K562 (cell line): Measurements from ENCODE around the gene CLIP4. TPM values are rescaled to one million over a fixed set of nuclear protein-coding genes. Genes with fewer than 3 reads are reported as not detected.

Experiments
- ATAC-seq: fragments of 200-7000 bp; cut with Tn5 transposase; 3 replicates; pipeline ENCODE4 v1.9.1; 2020; ENCODE audit warnings: moderate library complexity
- BruUV-seq: library from RNA; stranded (reverse); fragments of 400-500 nt; replicated peaks from 2 replicates; lab custom pipeline; 2021; lab: Mats Ljungman, UMichigan
- CTCF ChIA-PET: fragments of 300-600 bp; formaldehyde crosslinking; extraction: SDS; loops from one replicate; lab custom pipeline; 2021; ENCODE audit warnings: low intra/inter-chr PET ratio; lab: Yijun Ruan, JAX
- POLR2A ChIA-PET: fragments of 300-600, 350-650 bp; sonication (Branson Sonifier 250); formaldehyde crosslinking; extraction: SDS; loops from one replicate; lab custom pipeline; 2021; ENCODE audit warnings: antibody characterized with exemption, inconsistent platforms; lab: Yijun Ruan, JAX
- DNase-seq, 4 experiments: peaks; one replicate each; pipeline versions ENCODE4 v3.0.0 to v3.0.0-alpha.2; 2011 to 2018; ENCODE audit warnings: low spot score in 3 of 4, mixed read lengths in 3 of 4; ENCODE audit errors: extremely low read depth in 1 of 4
- FAIRE-seq: peaks from 2 replicates; lab custom pipeline; 2011; peaks lifted over from hg19 to GRCh38; lab: Jason Lieb, UNC
- H2AFZ ChIP-seq: 2 replicates; pipeline ENCODE4 v1.6.0; 2011; ENCODE audit warnings: low read depth, low read length, control low read depth, inconsistent platforms
- H3K27ac ChIP-seq: fragments of 200-600 bp; 3 replicates; pipeline ENCODE4 v1.8.0; 2011; ENCODE audit warnings: low read depth, mild to moderate bottlenecking, control low read depth, inconsistent platforms, low read length, moderate library complexity, mixed read lengths; ENCODE audit errors: extremely low read depth
- H3K27me3 ChIP-seq, 2 experiments: fragments of 300-600 bp in 1 of 2; 2 replicates in 1 of 2; 3 replicates in 1 of 2; pipeline versions ENCODE4 v1.6.0 to v1.8.0; 2011; ENCODE audit warnings: inconsistent platforms in 2 of 2, low read length in 2 of 2, mild to moderate bottlenecking in 1 of 2, mixed read lengths in 1 of 2, moderate library complexity in 1 of 2; ENCODE audit not compliant: control insufficient read depth in 2 of 2, insufficient read depth in 2 of 2
- H3K36me3 ChIP-seq: fragments of 300-600 bp; 3 replicates; pipeline ENCODE4 v1.8.0; 2011; ENCODE audit warnings: mild to moderate bottlenecking, low read length, inconsistent platforms; ENCODE audit not compliant: control insufficient read depth, insufficient read depth
- H3K4me1 ChIP-seq, 2 experiments: fragments of 200-600 bp in 1 of 2; replicated peaks in 1 of 2; 2 replicates in 1 of 2; 3 replicates in 1 of 2; pipeline versions ENCODE4 v1.5.1 to v1.8.0; 2011; ENCODE audit warnings: inconsistent platforms in 2 of 2, low read length in 2 of 2, mild to moderate bottlenecking in 1 of 2, mixed read lengths in 1 of 2, moderate library complexity in 1 of 2; ENCODE audit not compliant: control insufficient read depth in 2 of 2, insufficient read depth in 2 of 2
- H3K4me2 ChIP-seq: 2 replicates; pipeline ENCODE4 v1.6.1; 2011; ENCODE audit warnings: low read length, control low read depth, inconsistent platforms, mixed read lengths; ENCODE audit not compliant: insufficient read depth
- H3K4me3 ChIP-seq: fragments of 200-600 bp; sonication (generic), shearing (Covaris generic); 2 replicates; pipeline ENCODE4 v1.5.1; 2016; ENCODE audit warnings: control low read depth, inconsistent platforms
- H3K79me2 ChIP-seq: fragments of 200-600 bp; 3 replicates; pipeline ENCODE4 v1.8.0; 2011; ENCODE audit warnings: low read length, inconsistent platforms; ENCODE audit not compliant: control insufficient read depth, insufficient read depth
- H3K9ac ChIP-seq, 2 experiments: 2 replicates each; pipeline versions ENCODE4 v1.6.0 to v1.6.1; 2011; ENCODE audit warnings: low read depth in 2 of 2, low read length in 2 of 2, control low read depth in 1 of 2, inconsistent platforms in 1 of 2, mild to moderate bottlenecking in 1 of 2, mixed read lengths in 1 of 2; ENCODE audit not compliant: insufficient read depth in 1 of 2
- H3K9me1 ChIP-seq: one replicate; pipeline ENCODE4 v1.6.0; 2011; ENCODE audit warnings: inconsistent platforms, mild to moderate bottlenecking, low read length, moderate library complexity; ENCODE audit not compliant: control insufficient read depth, insufficient read depth
- H3K9me3 ChIP-seq: replicated peaks from 2 replicates; pipeline ENCODE4 v1.5.1; 2011; ENCODE audit warnings: low read depth, low read length, inconsistent platforms; ENCODE audit not compliant: control insufficient read depth, insufficient read depth
- H4K20me1 ChIP-seq: replicated peaks from 2 replicates; pipeline ENCODE4 v1.6.1; 2011; ENCODE audit warnings: low read length, inconsistent platforms, mixed read lengths; ENCODE audit not compliant: control insufficient read depth, insufficient read depth
- ARID3B ChIP-seq: fragments of 250-450 bp; sonication (Bioruptor Pico); IDR thresholded peaks from 2 replicates; pipeline ENCODE4 v1.4.0; 2020; ENCODE audit warnings: borderline replicate concordance
- BDP1 ChIP-seq: IDR thresholded peaks from 3 replicates; pipeline ENCODE4 v1.6.1; 2011; ENCODE audit not compliant: insufficient read length, insufficient read depth
- EP300 ChIP-seq: IDR thresholded peaks from 2 replicates; pipeline ENCODE4 v1.6.1; 2012; ENCODE audit warnings: low read length, improper control_type of control experiment
- ETV5 ChIP-seq: sonication (generic); formaldehyde crosslinking; IDR thresholded peaks from 2 replicates; pipeline ENCODE4 v1.4.0; 2020; ENCODE audit warnings: low read depth, mild to moderate bottlenecking, missing genetic modification reagents
- FOXK1 ChIP-seq: sonication (generic); formaldehyde crosslinking; IDR thresholded peaks from 2 replicates; pipeline ENCODE4 v1.8.0; 2022; ENCODE audit warnings: missing genetic modification reagents, mild to moderate bottlenecking, borderline replicate concordance
- FOXK2 ChIP-seq, 2 experiments: fragments of 450-650 bp; IDR thresholded peaks in 1 of 2; conservative IDR thresholded peaks in 1 of 2; 2 replicates each; pipeline ENCODE4 v1.6.1; 2016; ENCODE audit warnings: low read depth in 2 of 2, mild to moderate bottlenecking in 1 of 2
- FOXP1 ChIP-seq: sonication (generic); formaldehyde crosslinking; IDR thresholded peaks from 2 replicates; pipeline ENCODE4 v1.8.0; 2022; ENCODE audit warnings: mild to moderate bottlenecking, missing genetic modification reagents
- NCOA6 ChIP-seq: fragments of 450-650 bp; IDR thresholded peaks from 2 replicates; pipeline ENCODE4 v1.6.1; 2017; ENCODE audit warnings: mild to moderate bottlenecking
- NCOR1 ChIP-seq: fragments of 450-650 bp; IDR thresholded peaks from 2 replicates; pipeline ENCODE4 v1.6.1; 2016; ENCODE audit warnings: mild to moderate bottlenecking, moderate library complexity
- NFATC3 ChIP-seq: fragments of 450-650 bp; IDR thresholded peaks from 2 replicates; pipeline ENCODE4 v1.6.1; 2017; ENCODE audit warnings: mild to moderate bottlenecking
- NFRKB ChIP-seq: fragments of 450-650 bp; IDR thresholded peaks from 2 replicates; pipeline ENCODE4 v1.6.1; 2016; ENCODE audit warnings: low read depth
- PTTG1 ChIP-seq: fragments of 450-650 bp; IDR thresholded peaks from 2 replicates; pipeline ENCODE4 v1.6.1; 2016; ENCODE audit warnings: low read depth, mild to moderate bottlenecking, missing genetic modification characterization, missing compliant biosample characterization
- STAG1 ChIP-seq: sonication (generic); formaldehyde crosslinking; IDR thresholded peaks from 2 replicates; pipeline ENCODE4 v1.5.0; 2020; ENCODE audit warnings: missing genetic modification reagents, borderline replicate concordance
- ZNF280B ChIP-seq: fragments of 250-450 bp; sonication (Bioruptor Pico); IDR thresholded peaks from 2 replicates; pipeline ENCODE4 v1.5.1; 2021; ENCODE audit warnings: mild to moderate bottlenecking
- ZNF696 ChIP-seq: fragments of 250-450 bp; sonication (Bioruptor Pico); conservative IDR thresholded peaks from 2 replicates; pipeline ENCODE4 v1.4.0; 2020; ENCODE audit warnings: mild to moderate bottlenecking, moderate library complexity
- ZNF717 ChIP-seq: fragments of 250-450 bp; sonication (Bioruptor Pico); IDR thresholded peaks from 2 replicates; pipeline ENCODE4 v1.5.0; 2021
- WGBS: fragments of 100-300 bp; shearing (Covaris generic); methylation state at CpG from one replicate; pipeline ENCODE4 v1.1.6; 2016; ENCODE audit warnings: low coverage, mixed read lengths; ENCODE audit not compliant: insufficient coverage; ENCODE audit errors: missing lambda C conversion rate; 5-methylcytosine and 5-hydroxymethylcytosine counted together
- in situ Hi-C: fragments of 300-500 bp; cut with MboI; formaldehyde crosslinking; loops from 4 replicates; pipeline ENCODE4 v1.15.0; 2018; ENCODE audit warnings: inconsistent platforms, mixed read lengths
- intact Hi-C: fragments of 100-400 bp; cut with micrococcal nuclease; formaldehyde crosslinking; loops from 2 replicates; pipeline ENCODE4 v1.14.2; 2022
- polyA plus RNA-seq, 8 experiments: library from polyadenylated mRNA; depleted of rRNA in 4 of 8; stranded (reverse) in 5 of 8; unstranded in 3 of 8; fragments of >200 nt; fragmentation: Nextera tagmentation in 2 of 8; fragmentation: Illumina TruSeq in 1 of 8; extraction: Ambion mirVana in 2 of 8; extraction: Trizol in 1 of 8; gene quantifications; 2 replicates each; pipeline versions ENCODE4 v1.2.1 to v1.2.3, GENCODE V29; 2011 to 2014; ENCODE audit warnings: inconsistent platforms in 1 of 8, missing spikeins in 1 of 8
- total RNA-seq, 7 experiments: library from RNA; depleted of rRNA in 6 of 7; stranded (reverse); fragments of >200 nt in 6 of 7; fragmentation: Illumina TruSeq in 2 of 7; extraction: Trizol in 2 of 7; gene quantifications; 2 replicates each; pipeline versions ENCODE4 v1.2.1 to v1.2.3, GENCODE V29; 2011 to 2021; ENCODE audit warnings: low replicate concordance in 1 of 7

The CLIP4 gene
- total and polyA plus RNA-seq, 9 of the 15 experiments (the other 6 are each of a cell fraction or from before 2014, with no cell fraction given) = 0.03 to 0.38 (median 0.13) TPM; not detected in 5

GRCh38 chr2:29079887-29080286 is 35.3 kb upstream of the CLIP4 start:
- Histone ChIP-seq H3K4me2 (no peak overlapping the region), H3K9ac (no peak overlapping the region), H3K27ac (no peak overlapping the region), H3K9me3 (no peaks in the 10 kb centered on the region), H3K79me2 (no peaks in the 10 kb centered on the region), H4K20me1 (no peaks in the 10 kb centered on the region), H3K4me3 (no peak overlapping the region), H3K4me1 (no peaks in the 10 kb centered on the region), H3K9me1 (no peaks in the 10 kb centered on the region), H3K27me3 (peaks cover 2 to 10% of the 10 kb centered on the region in 2 experiments; a peak in 3 of 5 replicates), H2AFZ (no peak overlapping the region), H3K36me3 (no peaks in the 10 kb centered on the region)
- intact Hi-C loops (loop anchor here (10.0 kb wide), 1 partner anchor 115 kb away; no protein-coding TSS in a partner anchor), in situ Hi-C loops (no loop called here)
- 0% methylated on average over 7 of the region's 7 CpGs for WGBS
- no peak for TF ChIP-seq NFRKB
- TF ChIP-seq ZNF280B (CRISPR knock-in tag) = no peak
- TF ChIP-seq NCOR1 = no peak
- TF ChIP-seq ETV5 = no peak
- no peak for TF ChIP-seq ZNF696 (CRISPR knock-in tag)
- no peak for TF ChIP-seq PTTG1 (tag)
- no peak for TF ChIP-seq ZNF717 (CRISPR knock-in tag)
- TF ChIP-seq EP300 = no peak
- TF ChIP-seq NCOA6 = no peak
- TF ChIP-seq FOXK1 (CRISPR knock-in tag) = no peak
- TF ChIP-seq ARID3B (CRISPR knock-in tag) = no peak
- TF ChIP-seq NFATC3 = no peak
- TF ChIP-seq FOXK2 (conservative IDR thresholded peaks at IDR 0.05 in 1 of 2, IDR thresholded peaks at IDR 0.05 in 1 of 2; ENCODE audit: low read depth in 2 of 2) = no peak
- TF ChIP-seq BDP1 = no peak
- TF ChIP-seq FOXP1 (CRISPR knock-in tag) = no peak
- TF ChIP-seq STAG1 (CRISPR knock-in tag) = no peak
- DNase-seq (no peak), FAIRE-seq (no peak), ATAC-seq (no peak)
- POLR2A ChIA-PET = no interaction called here
- CTCF ChIA-PET = no interaction called here
- no TSS peak for BruUV-seq
